Measurements from ENCODE around the gene ZNF491.
"Not testable (repeated sequence)": the region's sequence is repeated elsewhere in the genome, so short reads cannot be mapped to it uniquely, and the experiment has no call there.

Gene ZNF491

DNA sequence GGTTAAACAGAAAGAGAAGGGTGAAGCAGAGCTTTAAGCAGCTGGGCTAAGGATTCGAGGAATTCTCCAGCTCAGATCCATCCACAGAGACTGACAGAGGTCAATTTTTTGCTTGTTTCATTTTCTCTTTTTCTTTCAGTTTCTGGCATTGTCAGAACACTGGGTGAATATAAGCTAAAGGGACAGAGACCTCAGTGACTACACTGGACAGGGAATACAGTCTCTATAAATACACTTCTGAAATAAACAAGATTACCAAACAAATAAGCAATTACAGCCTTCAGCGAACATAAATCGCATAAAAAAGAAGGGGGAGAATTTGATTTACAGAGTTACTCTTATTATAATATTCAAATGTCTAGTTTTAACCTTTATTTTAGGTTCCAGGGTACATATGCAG lies 35.2 kb upstream of the ZNF491 start:
- TF ChIP-seq, protein P1, sequence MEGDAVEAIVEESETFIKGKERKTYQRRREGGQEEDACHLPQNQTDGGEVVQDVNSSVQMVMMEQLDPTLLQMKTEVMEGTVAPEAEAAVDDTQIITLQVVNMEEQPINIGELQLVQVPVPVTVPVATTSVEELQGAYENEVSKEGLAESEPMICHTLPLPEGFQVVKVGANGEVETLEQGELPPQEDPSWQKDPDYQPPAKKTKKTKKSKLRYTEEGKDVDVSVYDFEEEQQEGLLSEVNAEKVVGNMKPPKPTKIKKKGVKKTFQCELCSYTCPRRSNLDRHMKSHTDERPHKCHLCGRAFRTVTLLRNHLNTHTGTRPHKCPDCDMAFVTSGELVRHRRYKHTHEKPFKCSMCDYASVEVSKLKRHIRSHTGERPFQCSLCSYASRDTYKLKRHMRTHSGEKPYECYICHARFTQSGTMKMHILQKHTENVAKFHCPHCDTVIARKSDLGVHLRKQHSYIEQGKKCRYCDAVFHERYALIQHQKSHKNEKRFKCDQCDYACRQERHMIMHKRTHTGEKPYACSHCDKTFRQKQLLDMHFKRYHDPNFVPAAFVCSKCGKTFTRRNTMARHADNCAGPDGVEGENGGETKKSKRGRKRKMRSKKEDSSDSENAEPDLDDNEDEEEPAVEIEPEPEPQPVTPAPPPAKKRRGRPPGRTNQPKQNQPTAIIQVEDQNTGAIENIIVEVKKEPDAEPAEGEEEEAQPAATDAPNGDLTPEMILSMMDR (IDR thresholded peaks at IDR 0.05; ENCODE audit: insufficient read depth, missing control alignments) = no peak
- FAIRE-seq = no peak
- DNase-seq (ENCODE audit: insufficient read length, low spot score) = no peak

DNA sequence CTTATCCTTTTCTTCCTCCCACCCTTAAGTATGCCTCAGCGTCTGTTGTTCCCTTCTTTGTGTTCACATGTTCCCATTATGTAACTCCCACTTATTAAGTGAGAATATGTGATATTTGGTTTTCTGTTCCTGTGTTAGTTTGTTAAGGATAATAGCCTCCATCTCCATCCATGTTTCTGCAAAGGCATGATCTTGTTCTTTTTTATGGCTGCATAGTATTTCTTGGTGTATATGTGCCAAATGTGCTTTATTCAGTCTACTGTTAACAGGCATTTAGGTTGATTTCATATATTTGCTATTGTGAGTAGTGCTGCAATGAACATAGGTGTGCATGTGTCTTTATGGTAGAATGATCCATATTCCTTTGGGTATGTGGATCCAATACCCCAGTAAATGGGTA lies 34.7 kb upstream of the ZNF491 start:
- FAIRE-seq (no peak), DNase-seq (ENCODE audit: insufficient read length, low spot score) (no peak)
- TF ChIP-seq, protein P1 (IDR thresholded peaks at IDR 0.05; ENCODE audit: insufficient read depth, missing control alignments) = no peak

DNA sequence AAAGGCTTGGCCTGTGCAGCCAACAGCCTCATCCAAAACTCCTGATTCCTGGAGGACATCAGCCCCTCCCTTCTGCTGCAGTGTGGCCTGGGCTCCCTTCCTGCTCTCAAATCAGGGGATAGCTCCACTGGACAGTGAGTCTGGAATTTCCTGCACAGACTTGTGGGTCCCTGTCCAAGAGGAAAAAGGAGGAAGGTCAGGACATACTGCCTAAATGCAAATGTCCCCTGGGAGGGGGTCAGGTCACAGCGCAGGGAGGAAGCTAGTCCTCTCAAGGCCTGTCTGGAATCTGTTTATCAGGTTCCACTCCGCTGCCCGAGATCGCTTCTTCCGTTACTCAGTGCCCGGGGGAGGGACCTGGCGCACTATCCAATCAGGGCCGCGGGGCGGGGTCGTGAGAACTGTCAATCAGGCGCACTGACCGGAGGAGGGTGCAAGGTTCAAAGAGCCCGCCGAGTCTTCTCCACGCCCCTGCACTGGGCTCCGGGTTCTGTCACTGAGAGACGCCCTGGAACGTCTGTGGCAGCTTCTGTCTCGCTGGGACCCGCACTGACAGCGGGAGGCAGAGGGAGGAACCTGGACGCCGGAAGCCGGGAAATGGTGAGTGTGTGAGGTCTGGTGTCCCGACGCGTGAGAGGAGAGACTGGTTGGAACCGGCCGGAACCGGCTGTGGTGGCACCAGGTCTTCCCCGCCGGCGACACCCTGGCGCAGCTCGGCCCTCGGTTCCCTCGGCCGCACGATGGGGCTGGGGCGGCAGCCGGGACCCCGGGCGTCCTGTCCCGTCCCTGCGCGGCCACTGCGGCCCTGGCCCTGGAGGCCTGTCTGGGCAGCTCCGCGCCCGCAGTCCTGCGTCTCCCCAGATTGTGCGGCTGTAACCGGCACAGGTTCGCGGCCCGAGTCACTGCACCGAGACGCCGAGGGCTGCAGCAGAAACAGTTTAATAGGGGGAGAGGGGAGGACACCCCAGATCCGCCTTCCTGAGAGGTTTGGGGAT lies 31.4 kb upstream of the ZNF491 start, which contains the start of gene ZNF441:
Gene ZNF441, plus strand, starts transcription at position 404 of the 995 bp plus-strand sequence. Its CDS starts 194 bp downstream, at position 598.
- FAIRE-seq (no peak), DNase-seq (ENCODE audit: insufficient read length, low spot score) (peak; percentile 56)
- TF ChIP-seq, protein P1 (IDR thresholded peaks at IDR 0.05; ENCODE audit: insufficient read depth, missing control alignments) = no peak

DNA sequence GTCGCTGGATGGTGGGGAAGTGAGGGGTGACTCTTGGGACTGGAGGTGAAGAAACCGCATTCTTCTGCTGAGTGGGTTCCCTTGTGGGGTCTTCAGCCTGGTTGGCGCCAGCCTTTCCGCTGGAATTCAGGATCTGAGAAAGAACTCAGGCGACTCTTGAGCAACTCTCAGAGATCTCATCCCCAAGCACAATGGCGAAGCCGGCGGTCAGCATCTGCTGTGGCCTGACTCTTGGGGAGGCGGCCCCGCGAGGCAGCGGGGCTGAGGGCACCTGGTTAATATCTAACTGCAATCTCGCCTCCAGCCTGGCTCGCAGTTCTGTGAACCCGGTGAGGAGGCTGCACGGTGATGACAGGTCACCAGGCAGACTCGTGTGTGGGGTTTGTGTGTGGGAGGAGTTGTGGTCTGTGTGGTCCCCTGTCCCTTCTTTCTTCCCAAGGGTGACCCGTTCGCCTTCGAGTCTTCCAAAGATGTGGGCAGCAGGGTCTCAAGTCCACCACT lies 30.6 kb upstream of the ZNF491 start:
- FAIRE-seq = no peak

DNA sequence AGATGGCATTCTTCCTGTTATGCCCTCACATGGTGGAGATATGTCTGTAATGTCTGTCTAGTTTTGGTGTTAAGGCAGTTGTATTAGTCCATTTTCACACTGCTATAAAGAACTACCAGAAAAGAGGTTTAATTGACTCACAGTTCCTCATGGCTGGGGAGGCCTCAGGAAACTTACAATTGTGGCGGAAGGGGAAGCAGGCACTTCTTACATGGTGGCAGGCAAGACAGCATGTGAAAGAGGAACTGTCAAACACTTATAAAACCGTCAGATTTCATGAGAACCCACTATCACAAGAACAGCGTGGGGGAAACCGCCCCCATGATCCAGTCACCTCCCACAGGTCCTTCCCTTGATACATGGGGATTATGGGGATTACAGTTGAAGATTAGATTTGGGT lies 28.3 kb upstream of the ZNF491 start:
- FAIRE-seq (no peak), DNase-seq (ENCODE audit: insufficient read length, low spot score) (no peak)
- TF ChIP-seq, protein P1 (IDR thresholded peaks at IDR 0.05; ENCODE audit: insufficient read depth, missing control alignments) = no peak

More for the DNA sequence above, 30.6 kb upstream of the ZNF491 start:
- no peak for DNase-seq (ENCODE audit: insufficient read length, low spot score)
- TF ChIP-seq, protein P1 (IDR thresholded peaks at IDR 0.05; ENCODE audit: insufficient read depth, missing control alignments) = no peak

DNA sequence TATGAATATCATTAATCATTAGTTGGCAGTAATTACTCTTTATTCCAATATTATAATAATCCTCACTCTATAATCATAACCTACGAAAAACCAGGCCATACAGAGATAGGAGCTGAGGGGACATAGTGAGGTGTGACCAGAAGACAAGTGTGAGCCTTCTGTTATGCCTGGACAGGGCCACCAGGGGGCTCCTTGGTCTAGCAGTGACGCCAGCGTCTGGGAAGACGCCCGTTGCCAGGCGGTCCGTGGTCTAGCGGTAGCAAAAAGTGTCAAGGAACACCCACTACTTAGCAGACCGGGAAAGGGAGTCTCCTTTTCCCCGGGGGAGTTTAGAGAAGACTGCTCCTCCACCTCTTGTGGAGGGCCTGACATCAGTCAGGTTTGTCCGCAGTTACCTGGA lies 26.8 kb upstream of the ZNF491 start:
- DNase-seq (ENCODE audit: insufficient read length, low spot score); FAIRE-seq: not testable (repeated sequence)

DNA sequence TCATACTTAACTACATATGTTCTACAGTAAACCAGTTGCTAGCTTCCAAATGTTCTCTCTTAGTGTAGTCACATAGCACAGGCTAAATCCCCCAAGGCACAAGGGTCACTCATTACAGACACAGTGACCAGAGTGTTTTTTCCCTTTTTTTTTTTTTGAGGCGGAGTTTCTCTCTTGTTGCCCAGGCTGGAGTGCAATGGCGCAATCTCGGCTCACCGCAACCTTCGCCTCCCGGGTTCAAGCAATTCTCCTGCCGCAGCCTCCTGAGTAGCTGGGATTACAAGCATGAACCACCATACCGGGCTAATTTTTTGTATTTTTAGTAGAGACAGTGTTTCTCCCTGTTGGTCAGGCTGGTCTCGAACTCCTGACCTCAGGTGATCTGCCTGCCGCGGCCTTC lies 21.7 kb upstream of the ZNF491 start:
- DNase-seq (ENCODE audit: insufficient read length, low spot score); FAIRE-seq: not testable (repeated sequence)

DNA sequence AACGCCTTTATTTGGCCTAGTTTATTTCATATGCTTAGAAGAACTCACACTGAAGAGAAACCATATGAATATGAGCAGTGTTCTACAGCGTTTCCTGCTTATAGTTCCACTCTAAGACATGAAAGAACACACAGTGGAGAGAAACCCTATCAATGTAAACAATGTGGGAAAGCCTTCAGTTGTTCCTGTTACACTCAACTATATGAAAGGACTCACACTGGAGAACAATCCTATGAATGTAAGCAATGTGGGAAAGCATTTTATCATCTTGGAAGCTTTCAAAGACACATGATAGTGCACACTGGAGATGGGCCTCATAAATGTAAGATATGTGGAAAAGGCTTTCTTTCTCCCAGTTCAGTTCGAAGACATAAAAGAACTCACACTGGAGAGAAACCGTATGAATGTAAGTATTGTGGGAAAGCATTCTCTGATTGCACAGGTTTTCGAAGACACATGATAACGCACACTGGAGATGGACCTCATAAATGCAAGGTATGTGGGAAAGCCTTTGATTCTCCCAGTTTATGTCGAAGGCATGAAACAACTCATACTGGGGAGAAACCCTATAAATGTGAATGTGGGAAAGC lies 17.8 kb upstream of the ZNF491 start:
- DNase-seq (ENCODE audit: insufficient read length, low spot score) (no peak), FAIRE-seq (no peak)
- TF ChIP-seq, protein P1 (IDR thresholded peaks at IDR 0.05; ENCODE audit: insufficient read depth, missing control alignments) = no peak

Data from D721Med (cell line).